Progenitor cell of endocrine pancreas (in vitro differentiated cells): ENCODE results near the gene LRRC3. TPM values are rescaled to one million over a fixed set of nuclear protein-coding genes. Genes with fewer than 3 reads are reported as not detected.

ENCODE experiments used
- DNase-seq: peaks from one replicate; pipeline ENCODE4 v3.0.0; 2021; ENCODE audit warnings: low spot score; ENCODE audit not compliant: unreplicated experiment
- H3K27ac Mint-ChIP-seq: 2 replicates; pipeline ENCODE4 v1.8.0; 2021; ENCODE audit warnings: mild to moderate bottlenecking, moderate library complexity, mixed read lengths
- H3K27me3 Mint-ChIP-seq: 2 replicates; pipeline ENCODE4 v1.8.0; 2021; ENCODE audit warnings: mixed read lengths
- H3K36me3 Mint-ChIP-seq: 2 replicates; pipeline ENCODE4 v1.8.0; 2022; ENCODE audit warnings: mixed read lengths; ENCODE audit not compliant: insufficient read depth
- H3K4me1 Mint-ChIP-seq: 2 replicates; pipeline ENCODE4 v1.8.0; 2021; ENCODE audit warnings: low read depth, mixed read lengths
- H3K4me3 Mint-ChIP-seq: 2 replicates; pipeline ENCODE4 v1.8.0; 2021; ENCODE audit warnings: low read depth, mild to moderate bottlenecking, moderate library complexity, mixed read lengths
- H3K9me3 Mint-ChIP-seq: 2 replicates; pipeline ENCODE4 v1.8.0; 2021; ENCODE audit warnings: low read depth, mixed read lengths
- total RNA-seq: library from RNA; stranded (reverse); gene quantifications from 2 replicates; pipeline ENCODE4 v1.2.1, GENCODE V29; 2021
- TF ChIP-seq, protein P1 (sequence below): fragments of 200-600 bp; sonication (generic); IDR thresholded peaks from one replicate; pipeline ENCODE4 v1.5.0; 2021; ENCODE audit warnings: antibody characterized with exemption, mild to moderate bottlenecking; ENCODE audit not compliant: unreplicated experiment

LRRC3 gene
- total RNA-seq, 1 donor from 2014 or later = 5.1 TPM

DNA sequence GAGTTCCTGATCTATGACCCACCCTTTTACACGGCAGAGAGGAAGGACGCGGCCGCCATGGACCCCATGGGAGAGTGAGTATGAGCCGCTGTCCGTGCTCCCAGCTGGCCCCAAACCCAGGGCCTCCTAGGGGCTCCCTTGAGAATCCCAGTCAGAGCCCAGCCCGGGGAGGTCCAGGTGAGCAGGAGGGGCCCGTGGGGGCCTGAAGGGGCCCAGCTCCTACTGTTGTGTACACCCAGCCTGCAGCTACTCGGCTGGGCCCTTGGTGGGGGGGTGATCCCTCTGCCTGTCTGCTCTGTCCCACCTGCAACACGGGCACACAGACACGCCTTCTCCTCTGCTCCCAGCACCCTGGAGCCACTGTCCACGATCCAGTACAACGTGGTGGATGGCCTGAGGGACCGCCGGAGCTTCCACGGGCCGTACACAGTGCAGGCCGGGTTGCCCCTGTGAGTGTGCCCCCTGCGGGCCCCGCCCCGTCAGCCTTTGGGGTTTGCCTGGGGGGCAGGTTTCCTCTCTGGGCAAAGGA lies 28.6 kb upstream of the LRRC3 start:
- Mint-ChIP-seq H3K27ac (no peak overlapping the region), H3K27me3 (peaks cover 3% of the 10 kb centered on the region), H3K4me1 (no peaks in the 10 kb centered on the region), H3K9me3 (peaks cover 10% of the 10 kb centered on the region), H3K4me3 (no peak overlapping the region), H3K36me3 (no peaks in the 10 kb centered on the region)
- DNase-seq = peak; percentile 8
- TF ChIP-seq, protein P1, sequence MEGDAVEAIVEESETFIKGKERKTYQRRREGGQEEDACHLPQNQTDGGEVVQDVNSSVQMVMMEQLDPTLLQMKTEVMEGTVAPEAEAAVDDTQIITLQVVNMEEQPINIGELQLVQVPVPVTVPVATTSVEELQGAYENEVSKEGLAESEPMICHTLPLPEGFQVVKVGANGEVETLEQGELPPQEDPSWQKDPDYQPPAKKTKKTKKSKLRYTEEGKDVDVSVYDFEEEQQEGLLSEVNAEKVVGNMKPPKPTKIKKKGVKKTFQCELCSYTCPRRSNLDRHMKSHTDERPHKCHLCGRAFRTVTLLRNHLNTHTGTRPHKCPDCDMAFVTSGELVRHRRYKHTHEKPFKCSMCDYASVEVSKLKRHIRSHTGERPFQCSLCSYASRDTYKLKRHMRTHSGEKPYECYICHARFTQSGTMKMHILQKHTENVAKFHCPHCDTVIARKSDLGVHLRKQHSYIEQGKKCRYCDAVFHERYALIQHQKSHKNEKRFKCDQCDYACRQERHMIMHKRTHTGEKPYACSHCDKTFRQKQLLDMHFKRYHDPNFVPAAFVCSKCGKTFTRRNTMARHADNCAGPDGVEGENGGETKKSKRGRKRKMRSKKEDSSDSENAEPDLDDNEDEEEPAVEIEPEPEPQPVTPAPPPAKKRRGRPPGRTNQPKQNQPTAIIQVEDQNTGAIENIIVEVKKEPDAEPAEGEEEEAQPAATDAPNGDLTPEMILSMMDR = no peak

DNA sequence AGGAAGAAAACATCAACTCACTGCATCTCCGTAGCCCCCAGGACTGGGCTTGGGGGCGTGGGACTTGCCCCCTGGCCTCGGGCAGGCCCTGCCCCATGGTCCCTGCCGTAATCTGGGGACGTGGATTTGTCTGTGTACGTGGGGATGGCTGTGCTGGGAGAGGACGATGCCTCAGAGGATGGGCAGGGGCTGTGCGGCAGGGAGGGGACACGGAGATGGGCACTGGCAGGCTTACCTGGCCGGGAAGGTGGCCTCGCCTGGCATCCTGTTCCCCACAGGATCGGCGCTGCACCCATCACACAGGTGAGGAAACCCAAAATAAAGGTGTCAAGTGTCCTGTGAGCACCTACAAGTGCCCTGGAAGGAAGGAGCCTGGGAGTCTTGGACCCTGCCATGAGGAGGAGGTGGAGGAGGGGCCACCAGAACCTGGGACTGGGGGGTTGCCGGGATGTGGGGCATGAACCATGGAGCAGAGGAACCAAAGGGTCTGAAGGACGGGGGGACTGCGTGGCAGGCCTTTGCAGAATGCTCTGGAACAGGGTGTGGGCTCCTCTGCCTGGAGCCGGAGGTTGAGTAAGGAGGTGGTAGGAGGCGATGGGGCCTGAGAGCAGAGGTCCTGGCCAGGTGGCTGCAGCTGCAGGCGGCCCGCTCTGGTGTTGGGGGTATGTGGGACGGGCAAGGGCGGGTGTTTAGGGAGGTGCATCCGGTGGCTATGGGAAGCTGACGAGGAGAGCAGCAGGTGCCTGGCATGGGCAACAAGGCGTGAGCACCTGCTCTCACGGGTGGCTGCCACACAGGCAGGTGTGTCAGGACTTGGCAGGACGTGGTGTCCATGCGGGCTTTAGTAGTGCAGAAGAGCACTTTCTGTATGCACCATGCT lies 27.8 kb upstream of the LRRC3 start:
- H3K9me3 Mint-ChIP-seq = peaks cover 10% of the 10 kb centered on the region
- H3K27me3 Mint-ChIP-seq = peaks cover 5% of the 10 kb centered on the region
- no peaks in the 10 kb centered on the region for H3K36me3 Mint-ChIP-seq
- H3K4me3 Mint-ChIP-seq = no peak overlapping the region
- H3K4me1 Mint-ChIP-seq = no peaks in the 10 kb centered on the region
- TF ChIP-seq, protein P1 = no peak
- peak; percentile 8 for DNase-seq
- no peak overlapping the region for H3K27ac Mint-ChIP-seq

DNA sequence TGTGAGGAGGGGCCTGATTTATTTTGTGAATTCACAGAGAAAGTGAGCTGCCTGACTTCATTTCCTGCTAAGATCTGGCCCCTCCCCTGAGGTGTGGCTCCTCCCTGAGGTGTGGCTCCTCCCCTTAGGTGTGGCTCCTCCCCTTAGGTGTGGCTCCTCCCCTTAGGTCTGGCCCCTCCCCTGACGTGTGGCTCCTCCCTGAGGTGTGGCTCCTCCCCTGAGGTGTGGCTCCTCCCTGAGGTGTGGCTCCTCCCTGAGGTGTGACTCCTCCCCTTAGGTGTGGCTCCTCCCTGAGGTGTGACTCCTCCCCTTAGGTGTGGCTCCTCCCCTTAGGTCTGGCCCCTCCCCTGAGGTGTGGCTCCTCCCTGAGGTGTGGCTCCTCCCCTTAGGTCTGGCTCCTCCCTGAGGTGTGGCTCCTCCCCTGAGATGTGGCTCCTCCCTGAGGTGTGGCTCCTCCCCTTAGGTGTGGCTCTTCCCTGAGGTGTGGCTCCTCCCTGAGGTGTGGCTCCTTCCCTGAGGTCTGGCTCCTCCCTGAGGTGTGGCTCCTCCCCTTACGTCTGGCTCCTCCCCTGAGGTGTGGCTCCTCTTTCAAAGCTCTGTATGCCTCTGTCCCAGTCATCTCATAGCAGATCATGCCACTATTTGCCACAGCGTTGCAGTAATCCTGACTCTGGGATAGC lies 26.9 kb upstream of the LRRC3 start:
- H3K4me1 Mint-ChIP-seq = no peaks in the 10 kb centered on the region
- H3K27ac Mint-ChIP-seq = no peak overlapping the region
- no peak overlapping the region for H3K4me3 Mint-ChIP-seq
- TF ChIP-seq, protein P1 = no peak
- H3K27me3 Mint-ChIP-seq = peaks cover 3% of the 10 kb centered on the region
- H3K36me3 Mint-ChIP-seq = no peaks in the 10 kb centered on the region
- DNase-seq = peak; percentile 9
- H3K9me3 Mint-ChIP-seq = peaks cover 10% of the 10 kb centered on the region

DNA sequence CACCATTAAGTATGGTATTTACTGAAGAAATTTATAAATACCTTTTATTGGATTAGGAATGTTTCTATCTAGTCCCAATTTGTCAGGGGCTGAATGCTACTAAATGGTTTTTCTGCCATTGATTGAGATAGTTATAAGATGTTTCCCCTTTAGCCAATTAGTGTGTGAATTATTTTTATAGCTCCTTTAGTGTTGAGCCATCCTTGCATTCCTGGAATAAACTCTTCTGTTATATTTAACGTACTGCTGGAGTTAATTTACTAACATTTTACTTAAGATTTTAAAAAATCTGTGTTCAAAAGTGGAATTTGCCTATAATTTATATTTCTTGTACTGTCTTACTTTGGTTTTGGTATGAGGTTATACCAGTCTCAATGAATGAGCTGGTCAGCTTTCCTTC lies 25.4 kb upstream of the LRRC3 start:
- DNase-seq = no peak
- TF ChIP-seq, protein P1 = no peak
- Mint-ChIP-seq H3K4me1 (no peaks in the 10 kb centered on the region), H3K27me3 (peaks cover 3% of the 10 kb centered on the region), H3K27ac (no peak overlapping the region), H3K4me3 (no peak overlapping the region), H3K36me3 (no peaks in the 10 kb centered on the region), H3K9me3 (peaks cover 10% of the 10 kb centered on the region)

DNA sequence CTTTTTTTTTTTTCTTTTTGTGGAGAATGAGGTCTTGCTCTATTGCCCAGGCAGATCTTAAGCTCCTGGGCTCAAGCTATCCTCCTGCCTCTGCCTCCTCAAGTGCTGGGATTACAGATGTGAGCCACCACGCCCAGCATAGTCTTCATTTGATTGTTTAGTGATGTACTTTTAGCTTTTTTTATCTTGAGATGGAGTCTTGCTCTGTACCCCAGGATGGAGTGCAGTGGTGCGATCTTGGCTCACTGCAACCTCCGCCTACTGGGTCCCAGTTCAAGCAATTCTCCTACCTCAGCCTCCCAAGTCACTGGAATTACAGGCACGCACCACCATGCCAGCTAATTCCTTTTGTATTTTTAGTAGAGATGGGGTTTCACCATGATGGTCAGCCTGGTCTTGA lies 24.0 kb upstream of the LRRC3 start:
- TF ChIP-seq, protein P1 = no peak
- H3K36me3 Mint-ChIP-seq = no peaks in the 10 kb centered on the region
- no peak overlapping the region for H3K27ac Mint-ChIP-seq
- H3K9me3 Mint-ChIP-seq = peaks cover 10% of the 10 kb centered on the region
- DNase-seq = no peak
- peaks cover 3% of the 10 kb centered on the region for H3K27me3 Mint-ChIP-seq
- no peaks in the 10 kb centered on the region for H3K4me1 Mint-ChIP-seq
- H3K4me3 Mint-ChIP-seq = no peak overlapping the region
